ENCODE results near the gene CLPTM1L. TPM values are rescaled to one million over a fixed set of nuclear protein-coding genes. Genes with fewer than 3 reads are reported as not detected.
"Not testable (repeated sequence)": the region's sequence is repeated elsewhere in the genome, so short reads cannot be mapped to it uniquely, and the experiment has no call there.

Gene CLPTM1L
- total RNA-seq, 2 experiments from 2014 or later = 80.9 to 82.7 TPM

DNA sequence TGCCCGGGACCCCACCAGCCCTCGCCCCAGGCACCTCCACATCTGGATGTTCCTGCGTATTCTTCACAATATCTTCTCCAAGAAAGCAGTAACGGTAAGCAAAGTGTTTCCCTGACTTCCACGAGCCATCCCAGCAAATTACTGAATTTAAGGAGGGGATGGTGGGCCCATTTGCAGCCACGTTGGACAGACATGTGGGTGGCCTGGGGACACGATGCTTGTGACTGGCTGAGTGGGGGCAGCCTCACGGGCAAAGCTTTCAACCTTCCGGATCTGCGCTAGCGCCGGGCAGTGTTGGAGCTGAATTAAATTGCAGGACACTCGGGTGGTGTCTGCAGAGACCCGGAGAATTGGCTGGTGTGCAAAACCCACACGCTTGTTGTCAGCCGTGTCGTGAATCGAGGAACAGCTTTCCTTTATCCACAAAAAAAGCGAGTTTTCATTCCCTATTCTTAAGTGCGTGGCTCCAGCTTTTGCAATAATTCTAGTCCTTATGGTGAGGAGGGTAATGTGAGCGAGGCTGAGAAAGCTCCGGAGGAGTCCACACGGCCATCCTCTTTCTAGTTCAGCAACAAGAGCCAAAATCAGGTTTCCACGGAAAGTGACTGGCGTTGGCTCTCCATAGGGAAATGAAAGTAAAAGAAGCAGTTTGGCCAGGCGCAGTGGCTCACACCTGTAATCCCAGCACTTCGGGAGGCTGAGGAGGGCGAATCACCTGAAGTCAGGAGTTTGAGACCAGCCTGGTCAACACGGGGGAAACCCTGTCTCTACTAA, 17.5 kb upstream of the CLPTM1L start:
- Mint-ChIP-seq H3K4me3 (no peak overlapping the region), H3K27ac (no peak overlapping the region), H3K4me1 (no peaks in the 10 kb centered on the region), H3K9me3 (no peaks in the 10 kb centered on the region), H3K27me3 (peaks cover 13% of the 10 kb centered on the region), H3K36me3 (no peaks in the 10 kb centered on the region)
- POLR2A ChIA-PET = no interaction called here
- ATAC-seq (ENCODE audit: low read depth) (no peak), DNase-seq (no peak)

DNA sequence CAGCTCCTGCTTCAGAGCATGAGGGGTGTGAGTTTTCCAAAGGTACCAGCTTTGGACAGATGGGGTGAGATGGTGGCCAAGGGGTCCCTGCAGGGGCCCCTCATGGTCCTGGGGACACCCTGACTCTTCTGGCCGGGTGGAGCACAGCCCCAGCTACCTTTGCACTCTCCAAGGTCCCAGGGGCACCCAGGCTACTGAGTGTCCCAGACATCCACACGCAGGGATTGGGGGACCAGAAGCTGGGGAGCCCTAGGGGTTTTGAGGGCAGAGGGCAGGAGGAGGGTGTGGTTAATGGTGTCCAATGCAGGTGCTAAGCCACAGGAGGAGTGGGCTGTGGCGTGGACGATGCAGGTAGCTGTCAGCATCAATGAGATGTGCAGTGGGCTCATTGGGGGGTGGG, 16.0 kb upstream of the CLPTM1L start:
- no peak for DNase-seq
- Mint-ChIP-seq H3K36me3 (no peaks in the 10 kb centered on the region), H3K27ac (no peak overlapping the region), H3K9me3 (no peaks in the 10 kb centered on the region), H3K27me3 (peaks cover 9% of the 10 kb centered on the region), H3K4me1 (no peaks in the 10 kb centered on the region), H3K4me3 (no peak overlapping the region)
- ATAC-seq (ENCODE audit: low read depth) = no peak
- POLR2A ChIA-PET = no interaction called here

DNA sequence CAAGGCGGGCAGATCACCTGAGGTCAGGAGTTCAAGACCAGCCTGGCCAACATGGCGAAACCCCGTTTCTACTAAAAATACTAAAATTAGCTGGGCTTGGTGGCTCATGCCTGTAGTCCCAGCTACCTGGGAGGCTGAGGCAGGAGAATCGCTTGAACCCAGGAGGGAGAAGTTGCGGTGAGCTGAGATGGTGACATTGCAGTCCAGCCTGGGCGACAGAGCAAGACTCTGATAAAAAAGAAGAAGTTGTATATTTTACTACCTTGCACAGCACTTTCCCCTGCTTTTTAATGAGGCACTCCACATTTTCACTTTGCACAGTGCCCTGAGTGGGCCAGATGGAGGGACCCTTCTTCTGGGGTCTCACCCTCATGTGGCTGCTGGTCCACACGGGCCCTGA, 15.5 kb upstream of the CLPTM1L start:
- POLR2A ChIA-PET; H3K27me3 Mint-ChIP-seq; H3K27ac Mint-ChIP-seq; H3K9me3 Mint-ChIP-seq; H3K4me1 Mint-ChIP-seq; H3K36me3 Mint-ChIP-seq; ATAC-seq (ENCODE audit: low read depth); H3K4me3 Mint-ChIP-seq; DNase-seq: not testable (repeated sequence)

DNA sequence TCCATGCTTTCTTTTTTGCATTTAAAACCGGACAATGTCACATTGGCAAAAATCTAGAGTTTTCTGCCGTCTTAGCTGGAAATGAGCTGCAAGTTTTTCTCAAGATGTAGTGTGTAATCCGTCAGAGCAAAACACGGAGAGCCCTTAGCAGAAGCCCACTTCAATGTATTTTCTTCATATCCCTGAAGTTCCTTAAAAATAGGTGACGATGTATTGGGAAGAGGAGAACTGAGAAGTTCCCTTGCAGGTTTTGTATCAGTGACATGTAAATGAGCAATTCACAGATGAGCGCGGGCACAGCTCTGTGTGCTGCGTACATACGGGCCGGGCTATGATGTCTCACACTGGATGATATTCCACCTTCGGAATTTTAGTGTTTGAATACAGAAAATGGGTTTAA, 14.8 kb upstream of the CLPTM1L start:
- Mint-ChIP-seq H3K27ac (no peak overlapping the region), H3K4me1 (no peaks in the 10 kb centered on the region), H3K36me3 (no peaks in the 10 kb centered on the region), H3K9me3 (no peaks in the 10 kb centered on the region), H3K4me3 (no peak overlapping the region), H3K27me3 (peaks cover 9% of the 10 kb centered on the region)
- POLR2A ChIA-PET = no interaction called here
- DNase-seq = no peak
- no peak for ATAC-seq (ENCODE audit: low read depth)

DNA sequence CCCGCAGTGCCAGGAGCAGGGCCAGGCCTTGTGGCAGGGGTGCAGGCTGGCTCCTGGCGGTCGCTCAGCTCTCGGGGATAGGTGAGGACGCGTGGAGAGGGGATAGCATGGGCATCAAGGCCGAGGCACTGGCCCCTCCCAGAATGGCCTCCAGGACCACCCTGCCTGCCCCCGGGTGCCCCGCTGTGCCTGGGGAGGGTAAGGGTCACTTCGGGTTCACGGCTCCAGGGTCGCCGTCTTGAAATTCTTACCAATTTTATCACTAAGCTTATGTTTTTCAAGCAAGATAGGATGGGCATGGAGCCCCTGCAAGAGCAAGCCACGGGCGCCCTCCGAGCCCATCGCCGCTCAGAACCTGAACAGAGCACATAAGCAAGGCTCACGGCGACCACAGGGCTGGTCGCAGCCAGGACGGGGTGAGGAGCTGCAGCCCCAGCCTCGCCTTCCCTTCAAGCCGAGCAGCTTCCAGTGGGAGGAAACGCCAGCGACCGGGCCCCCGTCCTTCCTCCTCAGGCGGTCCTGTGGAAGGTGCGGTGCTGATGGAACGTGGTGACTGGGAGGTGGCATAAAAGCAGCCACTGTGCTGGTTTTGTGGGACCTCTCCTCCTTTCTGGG, 14.2 kb upstream of the CLPTM1L start:
- no peak for DNase-seq
- H3K9me3 Mint-ChIP-seq = no peaks in the 10 kb centered on the region
- H3K4me3 Mint-ChIP-seq = no peak overlapping the region
- H3K4me1 Mint-ChIP-seq = no peaks in the 10 kb centered on the region
- peaks cover 7% of the 10 kb centered on the region for H3K27me3 Mint-ChIP-seq
- POLR2A ChIA-PET = no interaction called here
- H3K36me3 Mint-ChIP-seq = no peaks in the 10 kb centered on the region
- H3K27ac Mint-ChIP-seq = no peak overlapping the region
- no peak for ATAC-seq (ENCODE audit: low read depth)

DNA sequence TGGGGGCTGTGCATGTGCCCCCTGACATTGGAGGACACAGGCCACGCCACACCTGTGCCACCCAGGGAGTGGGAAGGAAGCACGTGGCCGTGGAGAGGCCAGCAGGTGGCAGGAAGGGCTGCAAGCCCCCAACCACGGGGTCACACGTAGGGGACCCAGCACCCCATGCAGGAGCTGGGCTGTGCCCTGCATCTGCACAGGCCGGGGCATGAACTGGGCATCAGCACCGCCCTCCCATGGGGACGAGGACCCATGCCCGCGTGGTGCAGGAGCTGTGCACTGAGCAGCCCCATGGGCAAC, 13.8 kb upstream of the CLPTM1L start:
- H3K27ac Mint-ChIP-seq = no peak overlapping the region
- H3K4me3 Mint-ChIP-seq = no peak overlapping the region
- H3K9me3 Mint-ChIP-seq = no peaks in the 10 kb centered on the region
- no peak for DNase-seq
- no peaks in the 10 kb centered on the region for H3K4me1 Mint-ChIP-seq
- no peak for ATAC-seq (ENCODE audit: low read depth)
- no peaks in the 10 kb centered on the region for H3K36me3 Mint-ChIP-seq
- H3K27me3 Mint-ChIP-seq = peaks cover 3% of the 10 kb centered on the region
- POLR2A ChIA-PET = no interaction called here

DNA sequence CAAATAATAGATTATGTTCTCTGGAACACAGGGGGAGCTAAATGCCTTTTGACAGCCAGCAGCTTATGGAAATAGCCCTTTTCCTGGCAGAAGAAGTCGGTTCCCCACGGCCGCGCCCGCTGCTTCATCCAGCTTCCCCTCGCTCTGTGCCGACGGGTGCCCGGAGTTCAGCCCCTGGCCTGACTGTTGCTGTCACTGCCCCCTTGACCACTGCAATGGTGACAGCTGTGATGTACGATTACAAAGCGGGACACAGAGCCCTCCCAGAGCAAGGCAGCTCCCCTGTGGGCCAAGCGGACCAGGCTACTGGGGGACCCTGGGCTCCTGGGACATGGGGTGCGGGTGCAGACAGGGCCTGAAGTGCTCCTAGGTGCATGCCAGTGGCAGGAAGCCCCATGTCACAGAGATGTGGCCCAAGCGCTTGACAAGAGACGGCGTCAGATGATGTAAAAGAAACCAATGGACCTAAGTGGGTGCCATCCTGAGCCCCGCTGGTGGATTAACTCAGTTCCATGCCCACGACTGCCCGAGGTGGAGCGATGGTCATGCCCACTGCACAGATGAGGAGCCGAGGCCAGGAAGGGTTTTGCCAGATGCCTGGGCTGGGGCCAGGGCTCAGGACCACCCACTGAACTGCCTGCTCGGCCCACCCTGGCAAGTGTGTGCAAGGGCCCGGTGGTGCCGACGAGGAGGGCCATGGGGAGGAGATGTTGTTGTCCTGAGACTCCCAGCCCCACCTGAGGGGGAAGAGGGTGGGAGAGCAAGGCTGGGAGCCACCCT, 13.2 kb upstream of the CLPTM1L start:
- no peak for DNase-seq

DNA sequence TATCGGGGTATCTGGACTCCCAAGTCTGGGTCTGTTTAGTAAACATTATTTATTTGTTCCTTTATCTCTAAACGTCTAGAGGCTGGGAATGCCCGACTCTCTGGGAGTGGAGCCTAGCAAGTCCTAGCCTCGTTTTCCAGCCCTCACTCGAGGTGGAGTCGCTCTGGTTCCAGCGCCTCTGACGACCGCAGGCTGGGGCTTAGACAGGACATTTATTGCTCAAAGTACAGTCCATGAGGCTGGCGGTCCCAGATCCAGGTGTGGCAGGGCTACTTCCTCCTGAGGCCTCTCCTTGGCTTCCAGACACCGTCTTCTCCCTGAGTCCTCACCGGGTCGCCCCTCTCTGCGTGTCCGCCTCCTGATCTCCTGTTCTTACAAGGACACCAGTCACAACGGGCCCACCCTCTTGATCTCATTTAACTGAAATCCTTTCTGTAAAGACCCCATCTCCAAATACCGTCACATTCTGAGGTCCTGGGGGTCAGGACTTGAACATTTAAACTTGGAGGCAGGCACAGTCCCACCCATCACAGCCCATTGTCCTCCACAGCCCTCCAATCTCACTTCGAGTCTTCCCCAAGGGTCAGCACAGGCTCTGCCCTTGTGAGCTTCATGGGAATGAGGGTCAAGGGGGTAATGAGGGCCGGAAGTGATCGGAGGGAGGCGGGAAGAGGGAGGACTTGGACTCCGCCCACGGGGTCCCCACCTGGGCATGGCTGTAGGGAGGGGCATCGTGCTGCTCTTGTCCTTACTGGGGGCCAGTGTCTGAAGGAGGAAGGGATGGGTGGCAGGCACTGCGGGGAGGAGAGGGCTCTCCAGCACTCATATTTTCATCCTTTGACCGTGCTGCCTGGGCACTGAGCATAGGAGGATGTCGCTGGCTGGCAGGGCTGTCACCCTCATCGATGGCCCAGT, 12.2 kb upstream of the CLPTM1L start:
- ATAC-seq (ENCODE audit: low read depth) (no peak), DNase-seq (no peak)
- Mint-ChIP-seq H3K9me3 (no peaks in the 10 kb centered on the region), H3K36me3 (no peaks in the 10 kb centered on the region), H3K27me3 (peaks cover 4% of the 10 kb centered on the region), H3K4me1 (no peaks in the 10 kb centered on the region), H3K4me3 (no peak overlapping the region), H3K27ac (no peak overlapping the region)
- POLR2A ChIA-PET = no interaction called here

More for the DNA sequence above, 13.2 kb upstream of the CLPTM1L start:
- Mint-ChIP-seq H3K27ac (no peak overlapping the region), H3K4me1 (no peaks in the 10 kb centered on the region), H3K4me3 (no peak overlapping the region), H3K9me3 (no peaks in the 10 kb centered on the region), H3K27me3 (peaks cover 3% of the 10 kb centered on the region), H3K36me3 (no peaks in the 10 kb centered on the region)
- POLR2A ChIA-PET = no interaction called here
- no peak for ATAC-seq (ENCODE audit: low read depth)

DNA sequence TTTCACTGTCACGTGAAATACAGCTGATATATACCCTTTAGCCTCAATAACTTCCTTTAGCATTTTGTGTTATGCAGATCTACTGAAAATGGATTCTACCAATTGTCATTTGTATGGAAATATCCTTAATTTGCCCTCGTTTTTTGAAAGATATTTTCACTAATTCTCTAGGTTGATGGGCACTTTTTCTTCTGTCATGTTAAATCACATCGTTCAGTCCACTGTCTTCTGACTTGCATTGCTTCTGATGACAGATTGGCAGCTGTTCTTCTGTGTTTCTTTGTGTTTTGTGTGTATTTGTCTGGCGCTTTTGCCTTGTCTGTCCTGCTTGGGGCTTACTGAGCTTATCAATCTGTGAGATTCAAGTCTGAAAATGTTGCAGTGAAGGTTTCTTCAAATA, 9.7 kb upstream of the CLPTM1L start:
- ATAC-seq (ENCODE audit: low read depth) = no peak
- no peak for DNase-seq
- Mint-ChIP-seq H3K4me3 (no peak overlapping the region), H3K27ac (no peak overlapping the region), H3K9me3 (no peaks in the 10 kb centered on the region), H3K4me1 (no peaks in the 10 kb centered on the region), H3K36me3 (no peaks in the 10 kb centered on the region), H3K27me3 (peaks cover 12% of the 10 kb centered on the region)
- POLR2A ChIA-PET = no interaction called here

DNA sequence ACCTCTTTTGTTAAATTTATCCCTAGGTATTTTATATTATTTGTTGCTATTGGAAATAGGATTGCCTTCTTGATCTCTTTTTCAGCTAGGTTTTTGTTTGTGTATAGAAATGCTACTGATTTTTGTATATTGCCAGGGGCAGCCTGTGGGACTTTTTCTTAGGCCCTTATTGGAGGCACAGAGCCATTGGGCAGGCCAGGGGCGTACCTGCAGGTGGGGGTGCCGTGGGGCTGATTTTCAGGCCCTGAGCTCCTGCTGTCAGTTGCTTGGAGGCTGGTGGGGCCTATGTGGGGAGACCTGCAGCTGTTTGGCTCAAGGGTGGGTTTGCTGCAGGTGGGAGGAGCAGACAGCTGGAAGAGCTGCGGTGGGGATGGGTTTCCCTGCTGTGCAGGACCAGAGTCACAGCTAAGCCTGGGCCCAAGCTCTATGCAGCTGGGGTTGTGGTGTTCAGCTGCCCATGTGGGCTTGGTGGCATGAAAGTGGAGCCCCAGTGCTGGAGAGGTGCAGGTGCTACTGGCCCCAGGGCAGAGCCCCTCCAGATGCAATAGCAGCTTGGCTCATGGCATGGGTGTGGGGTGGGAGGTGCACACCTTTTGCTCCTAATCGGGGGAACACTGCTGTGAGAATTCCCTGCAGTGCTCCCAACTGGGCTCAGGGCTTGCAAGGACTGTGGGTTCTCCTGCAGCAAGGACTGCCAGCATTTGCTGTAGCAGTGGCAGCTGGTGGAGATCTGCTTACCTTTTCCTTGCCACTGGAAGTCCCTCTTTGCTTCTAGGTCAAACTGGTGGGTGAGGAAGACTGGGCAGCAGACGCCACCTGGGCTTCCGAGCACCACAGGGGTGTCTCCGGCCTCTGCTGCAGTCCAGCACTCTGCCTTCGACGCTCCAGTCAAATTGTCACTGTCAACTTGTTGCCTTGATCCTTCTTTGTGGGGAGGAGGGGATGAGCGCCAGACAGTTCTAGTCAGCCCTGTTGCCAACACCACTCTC, 7.6 kb upstream of the CLPTM1L start:
- ATAC-seq (ENCODE audit: low read depth) (no peak), DNase-seq (no peak)
- H3K9me3 Mint-ChIP-seq = no peaks in the 10 kb centered on the region
- peaks cover 12% of the 10 kb centered on the region for H3K27me3 Mint-ChIP-seq
- no peak overlapping the region for H3K27ac Mint-ChIP-seq
- H3K4me3 Mint-ChIP-seq = no peak overlapping the region
- no peaks in the 10 kb centered on the region for H3K36me3 Mint-ChIP-seq
- POLR2A ChIA-PET = no interaction called here
- H3K4me1 Mint-ChIP-seq = no peaks in the 10 kb centered on the region

DNA sequence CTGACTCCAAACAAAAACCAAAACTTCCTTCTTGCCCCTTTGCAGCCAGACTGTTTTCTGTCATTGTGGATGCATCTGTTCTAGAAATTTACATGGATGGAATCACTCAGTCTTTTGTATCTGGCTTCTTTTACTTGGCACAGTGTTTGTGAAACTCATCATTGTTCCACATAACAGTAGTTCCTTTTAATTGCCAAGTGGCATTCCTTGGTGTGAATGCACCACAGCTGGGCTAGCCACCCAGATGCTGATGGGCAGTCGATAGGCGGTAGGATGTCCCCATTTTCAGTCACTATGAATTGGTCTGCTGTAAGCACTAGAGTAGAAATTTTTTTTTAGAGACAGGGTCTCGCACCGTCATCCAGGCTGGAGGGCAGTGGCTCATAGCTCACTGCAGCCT, 6.3 kb upstream of the CLPTM1L start:
- Mint-ChIP-seq H3K36me3 (no peaks in the 10 kb centered on the region), H3K9me3 (no peaks in the 10 kb centered on the region), H3K27ac (no peak overlapping the region), H3K4me1 (peaks cover 3% of the 10 kb centered on the region), H3K27me3 (peaks cover 12% of the 10 kb centered on the region), H3K4me3 (no peak overlapping the region)
- ATAC-seq (ENCODE audit: low read depth) (no peak), DNase-seq (no peak)
- POLR2A ChIA-PET = no interaction called here

DNA sequence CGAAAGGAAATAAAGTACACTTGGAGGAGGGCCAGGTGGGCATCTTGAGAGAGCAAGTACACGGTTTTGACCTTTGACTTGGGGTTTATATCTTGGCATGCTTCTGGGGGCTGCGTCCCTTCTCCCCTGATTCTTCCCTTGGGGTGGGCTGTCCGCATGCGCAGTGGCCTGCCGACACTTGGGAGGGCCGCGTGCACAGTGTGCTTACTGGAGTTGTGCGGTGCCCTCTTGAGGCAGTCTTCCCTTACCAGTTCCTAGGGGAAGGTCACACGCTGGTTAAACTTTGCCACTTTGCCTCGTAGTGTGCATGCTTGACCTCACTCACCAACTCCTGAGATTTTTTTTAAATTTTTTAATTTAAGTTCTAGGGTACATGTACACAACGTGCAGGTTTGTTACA, 4.3 kb upstream of the CLPTM1L start:
- Mint-ChIP-seq H3K27me3 (peaks cover 10% of the 10 kb centered on the region), H3K4me3 (no peak overlapping the region), H3K36me3 (peaks cover under 1% of the 10 kb centered on the region), H3K27ac (no peak overlapping the region), H3K4me1 (peaks cover 7% of the 10 kb centered on the region), H3K9me3 (no peaks in the 10 kb centered on the region)
- no peak for ATAC-seq (ENCODE audit: low read depth)
- POLR2A ChIA-PET = no interaction called here
- DNase-seq = no peak

DNA sequence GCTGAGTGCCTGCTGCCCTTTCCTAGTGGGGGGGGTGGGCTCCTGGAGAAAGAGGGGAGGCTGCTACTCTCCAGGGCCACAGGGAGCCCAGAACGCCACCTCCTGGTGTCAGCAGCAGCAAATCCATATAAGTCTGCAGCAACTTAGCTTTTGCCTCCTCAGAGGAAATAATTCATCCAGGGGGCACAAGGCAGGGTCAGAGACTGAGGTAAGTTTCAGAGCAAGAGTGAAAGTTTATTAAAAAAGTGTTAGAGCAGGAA, 4.0 kb upstream of the CLPTM1L start:
- peaks cover 8% of the 10 kb centered on the region for H3K27me3 Mint-ChIP-seq
- H3K9me3 Mint-ChIP-seq = no peaks in the 10 kb centered on the region
- peaks cover 4% of the 10 kb centered on the region for H3K36me3 Mint-ChIP-seq
- H3K4me1 Mint-ChIP-seq = peaks cover 10% of the 10 kb centered on the region
- no peak for DNase-seq
- no peak overlapping the region for H3K27ac Mint-ChIP-seq
- POLR2A ChIA-PET = no interaction called here
- ATAC-seq (ENCODE audit: low read depth) = no peak
- H3K4me3 Mint-ChIP-seq = no peak overlapping the region
